Astrocyte of the cerebellum (primary cell): ENCODE measurements around the gene LGALS8.
A peak's percentile ranks its signal among the peaks of the same experiment; 100 is the strongest.

ENCODE experiments used
- DNase-seq: peaks from one replicate; pipeline ENCODE4 v3.0.0-alpha.2; 2011; ENCODE audit warnings: low read depth
- H3K4me3 ChIP-seq: 2 replicates; pipeline ENCODE4 v1.5.1; 2011; ENCODE audit warnings: mild to moderate bottlenecking, low read depth, low read length, moderate library complexity
- CTCF ChIP-seq: IDR thresholded peaks from 2 replicates; pipeline ENCODE4 v1.5.1; 2012; ENCODE audit warnings: low read length, low read depth, moderate library complexity, mild to moderate bottlenecking; ENCODE audit errors: missing control alignments
- in situ Hi-C: cut with HindIII; loops from 2 replicates; pipeline ENCODE4 v1.10.0; 2017; ENCODE audit warnings: low sequenced_read_pairs

Gene LGALS8

DNA sequence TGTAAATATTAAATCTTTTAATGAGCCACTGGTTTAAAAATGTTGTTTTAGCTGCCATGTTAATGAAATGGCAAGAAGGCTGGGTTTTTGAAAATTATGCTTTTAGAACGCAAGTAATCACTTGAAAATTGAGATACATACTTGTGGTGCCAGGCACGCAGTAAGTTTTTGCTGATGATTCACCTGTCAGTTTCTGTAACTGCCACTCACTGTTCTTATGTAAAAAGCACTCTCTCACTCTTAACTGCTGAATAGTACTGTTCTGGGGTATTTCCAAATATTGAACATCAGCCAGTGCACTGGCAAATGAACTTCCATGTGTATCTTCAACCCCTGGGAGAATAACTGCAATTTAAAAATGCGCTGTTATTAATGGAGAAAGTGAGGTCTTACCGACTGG is 17.9 kb downstream of the LGALS8 start:
- no peak for DNase-seq
- no peak for TF ChIP-seq CTCF
- in situ Hi-C loops, result no loop called here
- H3K4me3 ChIP-seq, result no peak overlapping the region

DNA sequence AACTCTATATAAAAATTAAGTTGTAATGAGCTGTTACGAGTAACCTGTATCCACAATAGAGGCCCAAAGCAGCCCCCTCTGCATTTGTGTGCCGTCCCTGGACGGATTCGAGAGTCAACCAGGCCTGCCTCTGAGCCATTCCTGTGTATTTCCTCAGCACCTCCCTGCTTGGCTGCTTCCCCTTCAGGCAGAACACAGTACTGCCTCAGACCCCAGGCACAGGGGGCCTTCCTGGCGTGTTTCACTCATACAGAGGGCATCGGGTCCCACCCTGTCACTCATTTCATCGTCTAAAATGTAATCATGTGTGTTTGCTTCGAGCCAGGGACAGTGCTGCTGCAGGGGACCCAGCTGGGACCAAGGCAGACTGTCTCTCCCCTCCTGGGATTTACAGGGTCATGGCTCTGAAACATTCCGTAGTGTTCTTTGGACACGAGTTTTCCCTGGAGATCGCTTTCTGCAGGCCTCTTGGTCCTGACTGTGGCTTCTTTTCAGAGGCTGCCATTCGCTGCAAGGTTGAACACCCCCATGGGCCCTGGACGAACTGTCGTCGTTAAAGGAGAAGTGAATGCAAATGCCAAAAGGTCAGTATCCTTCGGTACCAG is 19.4 kb downstream of the LGALS8 start:
- DNase-seq, result no peak
- peak; percentile 17 for TF ChIP-seq CTCF
- H3K4me3 ChIP-seq, result no peak overlapping the region
- in situ Hi-C loops, result no loop called here

DNA sequence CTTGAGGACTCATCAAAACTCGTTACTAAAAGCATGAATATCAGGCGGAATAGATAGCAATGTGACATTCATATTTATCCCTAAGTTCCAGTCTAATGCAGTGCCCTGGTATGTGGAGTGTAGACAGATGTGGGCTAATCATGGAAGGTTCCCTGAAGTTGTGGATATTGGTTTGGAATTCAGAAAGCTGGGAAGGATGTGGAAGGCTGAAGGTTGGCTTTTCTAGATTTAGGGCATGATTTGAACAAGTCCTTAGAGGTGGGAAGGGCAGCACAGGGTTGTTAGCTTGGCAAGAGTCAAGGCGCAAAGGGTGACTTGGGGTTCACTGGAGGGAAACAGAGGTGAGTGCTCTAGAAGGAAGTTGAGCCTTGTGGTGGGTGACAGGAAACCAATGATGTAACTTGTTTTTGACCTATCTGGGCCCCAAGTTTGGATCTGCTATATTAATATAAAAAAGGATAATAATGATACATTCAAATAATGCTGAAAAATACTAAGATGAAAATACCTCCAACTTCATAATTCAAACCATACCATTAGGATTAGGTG is 21.9 kb downstream of the LGALS8 start:
- DNase-seq, result no peak
- in situ Hi-C loops, result no loop called here
- TF ChIP-seq CTCF, result no peak
- no peak overlapping the region for H3K4me3 ChIP-seq

DNA sequence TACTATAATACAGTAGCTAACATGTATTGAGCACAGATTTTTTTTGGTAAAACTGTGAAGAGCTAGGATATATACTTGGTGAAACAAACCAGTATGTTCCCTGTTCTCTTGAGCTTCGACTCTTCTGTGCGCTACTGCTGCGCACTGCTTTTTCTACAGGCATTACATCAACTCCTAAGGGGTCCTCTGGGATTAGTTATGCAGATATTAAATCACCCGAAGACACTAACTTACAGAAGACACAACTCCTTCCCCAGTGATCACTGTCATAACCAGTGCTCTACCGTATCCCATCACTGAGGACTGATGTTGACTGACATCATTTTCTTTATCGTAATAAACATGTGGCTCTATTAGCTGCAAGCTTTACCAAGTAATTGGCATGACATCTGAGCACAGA is 24.7 kb downstream of the LGALS8 start:
- no peak for TF ChIP-seq CTCF
- in situ Hi-C loops, result no loop called here
- DNase-seq, result no peak

DNA sequence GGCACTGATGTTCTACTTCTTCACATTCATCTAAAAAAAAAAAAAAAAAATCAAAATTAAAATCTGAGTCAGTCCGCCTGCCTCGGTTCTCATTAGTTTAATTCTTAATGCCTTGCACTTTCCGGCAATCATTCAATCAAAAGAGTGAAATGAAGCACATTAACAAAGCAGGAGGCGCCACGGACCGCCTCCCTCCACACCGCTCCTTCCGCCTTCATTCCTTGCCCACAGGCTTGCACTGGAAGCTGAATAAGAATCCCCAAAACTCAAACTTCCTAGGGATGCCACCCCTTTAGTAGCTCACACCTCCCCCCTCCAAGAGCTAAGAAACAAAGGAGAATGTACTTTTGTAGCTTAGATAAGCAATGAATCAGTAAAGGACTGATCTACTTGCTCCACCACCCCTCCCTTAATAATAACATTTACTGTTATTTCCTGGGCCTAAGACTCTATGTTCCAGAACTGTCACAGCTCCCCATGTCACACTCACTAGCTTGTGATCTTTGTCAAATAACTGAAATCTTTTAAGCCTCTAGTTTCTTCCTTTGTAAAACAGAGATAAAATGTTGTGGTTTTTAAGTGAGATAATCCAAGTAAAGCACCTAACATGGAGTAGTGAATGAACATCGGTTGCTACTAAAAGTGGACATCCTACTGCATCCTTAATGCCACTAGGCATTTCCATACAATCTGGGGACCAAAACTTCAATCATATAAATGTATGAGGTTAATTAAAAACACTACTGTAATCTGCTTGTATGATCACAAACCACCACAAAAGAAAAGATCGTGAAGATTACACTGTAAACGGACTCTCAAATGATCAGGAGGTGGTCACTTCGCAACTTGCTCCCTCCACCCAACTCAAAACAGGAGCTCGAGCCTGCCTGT is 27.4 kb downstream of the LGALS8 start:
- DNase-seq, result no peak
- no peak for TF ChIP-seq CTCF
- no peak overlapping the region for H3K4me3 ChIP-seq
- in situ Hi-C loops, result no loop called here

More for the DNA sequence above, 24.7 kb downstream of the LGALS8 start:
- H3K4me3 ChIP-seq, result no peak overlapping the region

- TF ChIP-seq CTCF, result no peak
- no peak for DNase-seq
- H3K4me3 ChIP-seq, result no peak overlapping the region
- in situ Hi-C loops, result no loop called here
Observed at GRCh38 chr1:236552096-236552495, 28.3 kb downstream of the LGALS8 start.
